GM12873 (cell line): ENCODE measurements around the gene MAD1L1.

Source experiments
- CTCF ChIP-seq: IDR thresholded peaks from 2 replicates; pipeline ENCODE4 v1.5.1; 2012; ENCODE audit warnings: low read depth, mild to moderate bottlenecking, moderate library complexity, low read length, control low read depth; ENCODE audit not compliant: insufficient read depth; ENCODE audit errors: missing control alignments

Gene MAD1L1

GRCh38 chr7:1994931-1995330 is 237.8 kb downstream of the MAD1L1 start:
- TF ChIP-seq CTCF: no peak

GRCh38 chr7:1993776-1994740 is 238.7 kb downstream of the MAD1L1 start:
- no peak for TF ChIP-seq CTCF

GRCh38 chr7:1993031-1993695 is 239.6 kb downstream of the MAD1L1 start:
- no peak for TF ChIP-seq CTCF

GRCh38 chr7:1992554-1992953 is 240.2 kb downstream of the MAD1L1 start:
- no peak for TF ChIP-seq CTCF

- no peak for TF ChIP-seq CTCF
Observed at GRCh38 chr7:1990001-1990670, 242.6 kb downstream of the MAD1L1 start.

- TF ChIP-seq CTCF: no peak
Observed at GRCh38 chr7:1989049-1989860, 243.5 kb downstream of the MAD1L1 start.
